ENCODE results near the gene TNFRSF1A.

- TF ChIP-seq CTCF (IDR thresholded peaks at IDR 0.05) (no peak), POLR2A (IDR thresholded peaks at IDR 0.05) (no peak)
These were observed 45.7 kb upstream of the TNFRSF1A start for GRCh38 chr12:6387541-6387940.
